PC-3 (cell line): Measurements from ENCODE around the gene CDC37L1. TPM values are rescaled to one million over a fixed set of nuclear protein-coding genes. Genes with fewer than 3 reads are reported as not detected.

ENCODE experiments used
- ATAC-seq: fragments of 200-7000 bp; cut with Tn5 transposase; 2 replicates; pipeline ENCODE4 v1.9.1; 2020; ENCODE audit warnings: mild to moderate bottlenecking, moderate library complexity
- BruUV-seq: library from RNA; stranded (reverse); fragments of 400-500 nt; replicated peaks from 2 replicates; lab custom pipeline; 2021; lab: Mats Ljungman, UMichigan
- CTCF ChIA-PET: fragments of 300-600 bp; sonication (Branson Sonifier 250); formaldehyde crosslinking; loops from one replicate; lab custom pipeline; 2022; ENCODE audit warnings: antibody characterized with exemption; lab: Charles Lee
- POLR2A ChIA-PET: fragments of 300-600 bp; sonication (Branson Sonifier 250); formaldehyde crosslinking; loops from one replicate; lab custom pipeline; 2022; ENCODE audit warnings: antibody characterized with exemption; ENCODE audit not compliant: unreplicated experiment; lab: Charles Lee
- DNase-seq: peaks from one replicate; pipeline ENCODE4 v3.0.0-alpha.2; 2015
- H2AFZ ChIP-seq: fragments of 300-600 bp; sonication (generic); 2 replicates; pipeline ENCODE4 v1.6.0; 2016; ENCODE audit warnings: antibody characterized with exemption, low read length
- H3F3A ChIP-seq: fragments of 300-600 bp; sonication (generic); one replicate; pipeline ENCODE4 v1.6.0; 2017; ENCODE audit warnings: antibody characterized with exemption, low read length, control low read depth, mild to moderate bottlenecking; ENCODE audit not compliant: unreplicated experiment
- H3K27ac ChIP-seq: fragments of 300-600 bp; sonication (generic); 2 replicates; pipeline ENCODE4 v1.5.1; 2016; ENCODE audit warnings: mild to moderate bottlenecking, low read length
- H3K27me3 ChIP-seq: fragments of 300-600 bp; sonication (generic); 2 replicates; pipeline ENCODE4 v1.6.1; 2016; ENCODE audit warnings: low read length, mixed read lengths
- H3K36me3 ChIP-seq: fragments of 300-600 bp; sonication (generic); 2 replicates; pipeline ENCODE4 v1.6.1; 2016; ENCODE audit warnings: low read depth, mixed run types, low read length, mixed read lengths
- H3K4me1 ChIP-seq: fragments of 300-600 bp; sonication (generic); 2 replicates; pipeline ENCODE4 v1.5.1; 2016; ENCODE audit warnings: low read length; ENCODE audit not compliant: insufficient read depth
- H3K4me2 ChIP-seq: fragments of 300-600 bp; sonication (generic); 2 replicates; pipeline ENCODE4 v1.6.0; 2016; ENCODE audit warnings: low read length
- H3K4me3 ChIP-seq: fragments of 300-600 bp; sonication (generic); 2 replicates; pipeline ENCODE4 v1.5.1; 2016; ENCODE audit warnings: mild to moderate bottlenecking, low read length, mixed read lengths
- H3K79me2 ChIP-seq: fragments of 300-600 bp; sonication (generic); 2 replicates; pipeline ENCODE4 v1.6.1; 2017; ENCODE audit warnings: low read length, mixed read lengths
- H3K9ac ChIP-seq: fragments of 300-600 bp; sonication (generic); 2 replicates; pipeline ENCODE4 v1.6.0; 2016; ENCODE audit warnings: mild to moderate bottlenecking, low read length
- H3K9me2 ChIP-seq: fragments of 300-600 bp; sonication (generic); replicated peaks from 2 replicates; pipeline ENCODE4 v1.6.1; 2016; ENCODE audit warnings: mixed run types, low read length, mixed read lengths
- H3K9me3 ChIP-seq: fragments of 300-600 bp; sonication (generic); 2 replicates; pipeline ENCODE4 v1.6.1; 2016; ENCODE audit warnings: low read length, mixed read lengths
- H4K20me1 ChIP-seq: fragments of 300-600 bp; sonication (generic); 2 replicates; pipeline ENCODE4 v1.6.1; 2016; ENCODE audit warnings: low read length, mixed read lengths
- CTCF ChIP-seq: fragments of 300-600 bp; sonication (generic); conservative IDR thresholded peaks from 2 replicates; pipeline ENCODE4 v1.5.1; 2017; ENCODE audit warnings: antibody characterized with exemption, low read depth, mild to moderate bottlenecking, low read length
- EZH2 ChIP-seq: fragments of 300-600 bp; sonication (generic); IDR thresholded peaks from one replicate; pipeline ENCODE4 v1.6.1; 2017; ENCODE audit warnings: antibody characterized with exemption, mild to moderate bottlenecking, low read length; ENCODE audit not compliant: unreplicated experiment
- EZH2phosphoT487 ChIP-seq: fragments of 300-600 bp; sonication (generic); IDR thresholded peaks from 2 replicates; pipeline ENCODE4 v1.6.1; 2018; ENCODE audit warnings: mild to moderate bottlenecking, antibody characterized with exemption, low read length, borderline replicate concordance
- intact Hi-C: fragments of 100-400 bp; cut with micrococcal nuclease; formaldehyde crosslinking; loops from 2 replicates; pipeline ENCODE4 v1.9.0; 2023
- total RNA-seq: library from RNA; depleted of rRNA; stranded (reverse); fragments of >200 nt; gene quantifications from 2 replicates; pipeline ENCODE4 v1.2.3, GENCODE V29; 2014

CDC37L1 gene
- total RNA-seq, 1 experiment from 2014 or later: 5.1 TPM

GRCh38 chr9:4661165-4661564 lies 18.2 kb upstream of the CDC37L1 start:
- no peak overlapping the region for H3K9ac ChIP-seq
- no peaks in the 10 kb centered on the region for H3K9me2 ChIP-seq
- TF ChIP-seq CTCF (no peak), EZH2phosphoT487 (no peak), EZH2 (no peak)
- H3K4me1 ChIP-seq: peaks cover 51% of the 10 kb centered on the region
- no TSS peak for BruUV-seq
- peak overlapping the region; percentile 91 for H3K4me2 ChIP-seq
- ChIA-PET POLR2A (interaction anchor here (0.8 kb wide), 1 partner anchor 48 kb away, joined by 5 read pairs; no protein-coding TSS in a partner anchor), CTCF (no interaction called here)
- peak overlapping the region; percentile 92; the same call in 1 of the 2 replicates for H3K4me3 ChIP-seq
- no peak overlapping the region for H2AFZ ChIP-seq
- no peaks in the 10 kb centered on the region for H3K36me3 ChIP-seq
- DNase-seq (peak; percentile 42), ATAC-seq (no peak)
- no peaks in the 10 kb centered on the region for H3K9me3 ChIP-seq
- peaks cover 4% of the 10 kb centered on the region; the same call in 1 of the 2 replicates for H4K20me1 ChIP-seq
- peaks cover 36% of the 10 kb centered on the region for H3K79me2 ChIP-seq
- intact Hi-C loops: loop anchor here (1.0 to 5.0 kb wide), 3 partner anchors 57 to 169 kb away; partner anchors contain the start of genes AK3 and SLC1A1
- H3K27ac ChIP-seq: no peak overlapping the region
- H3K27me3 ChIP-seq: no peaks in the 10 kb centered on the region
- H3F3A ChIP-seq: no peaks in the 10 kb centered on the region

- ChIA-PET CTCF (no interaction called here), POLR2A (interaction anchor here (0.8 kb wide), 1 partner anchor 48 kb away, joined by 5 read pairs; no protein-coding TSS in a partner anchor)
- BruUV-seq: no TSS peak
- Histone ChIP-seq H3K4me2 (peak overlapping the region; percentile 91), H3K4me1 (peaks cover 52% of the 10 kb centered on the region), H2AFZ (peak overlapping the region; percentile 85), H3K9me2 (no peaks in the 10 kb centered on the region), H3K4me3 (peak overlapping the region; percentile 92), H3K36me3 (no peaks in the 10 kb centered on the region), H3K9ac (no peak overlapping the region), H3F3A (no peaks in the 10 kb centered on the region), H3K79me2 (peaks cover 36% of the 10 kb centered on the region), H4K20me1 (peaks cover 4% of the 10 kb centered on the region; the same call in 1 of the 2 replicates), H3K9me3 (no peaks in the 10 kb centered on the region), H3K27me3 (no peaks in the 10 kb centered on the region), H3K27ac (no peak overlapping the region)
- DNase-seq: no peak
- intact Hi-C loops: loop anchor here (1.0 to 5.0 kb wide), 4 partner anchors 18 to 169 kb away; partner anchors contain the start of genes AK3, CDC37L1 and SLC1A1
- TF ChIP-seq EZH2: no peak
- TF ChIP-seq CTCF: no peak
- TF ChIP-seq EZH2phosphoT487: no peak
- ATAC-seq: no peak
Measured at GRCh38 chr9:4661611-4662010, 17.8 kb upstream of the CDC37L1 start.
